ENCODE data around the gene NEK4. TPM values are rescaled to one million over a fixed set of nuclear protein-coding genes. Genes with fewer than 3 reads are reported as not detected.
A peak's percentile ranks its signal among the peaks of the same experiment; 100 is the strongest.

Gene NEK4
- total and polyA plus RNA-seq, 7 experiments from 2014 or later = 9.0 to 28.4 (median 15.4) TPM

- ATAC-seq (no peak), DNase-seq (no peak)
- H3K27me3 Mint-ChIP-seq = no peaks in the 10 kb centered on the region
- H3K27ac Mint-ChIP-seq = peak overlapping the region in 8 of 9 donors; percentile 59 to 98 (median 92)
- Histone ChIP-seq H3K27me3 (ENCODE audit: control insufficient read depth in 2 of 2, insufficient read depth in 2 of 2, low read length in 2 of 2) (no peaks in the 10 kb centered on the region), H3K4me1 (ENCODE audit: control insufficient read depth in 2 of 2, insufficient read depth in 2 of 2, low read length in 2 of 2) (peaks cover 21 to 25% of the 10 kb centered on the region in 2 donors), H3K27ac (ENCODE audit: low read depth, low read length) (peak overlapping the region; percentile 89), H3K9me3 (ENCODE audit: control insufficient read depth in 2 of 3, low read length in 3 of 3) (no peaks in the 10 kb centered on the region), H3K4me3 (ENCODE audit: low read length) (no peak overlapping the region), H3K36me3 (ENCODE audit: control insufficient read depth in 2 of 3, insufficient read depth in 3 of 3, low read length in 3 of 3) (peaks cover 17 to 34% (median 28%) of the 10 kb centered on the region in 3 experiments)
- peaks cover 30 to 84% (median 70%) of the 10 kb centered on the region in 7 donors for H3K4me1 Mint-ChIP-seq
- peak overlapping the region; percentile 64 to 99 (median 94) for H3K4me3 Mint-ChIP-seq
- ChIA-PET POLR2A (interaction anchor here (0.6 to 1.8 kb wide), 5 partner anchors 11 to 275 kb away, joined by 3 to 7 read pairs (median 4); partner anchors contain the start of genes SPCS1 and UQCC5), CTCF (interaction anchor here (0.7 kb wide), 1 partner anchor 67 kb away, joined by 3 read pairs; no protein-coding TSS in a partner anchor)
- H3K36me3 Mint-ChIP-seq = peaks cover 2 to 31% (median 23%) of the 10 kb centered on the region in 5 donors
- intact Hi-C loops (cut with micrococcal nuclease) = loop anchor here (2.0 to 10.0 kb wide), 5 partner anchors 13 to 627 kb away; partner anchors contain the start of genes DUSP7 (in 1 of the 2), NISCH (in 1 of the 2), RFT1 (in 1 of the 2) and TNNC1 (in 1 of the 2)
- peaks cover 0 to 2% (median 0%) of the 10 kb centered on the region in 11 donors for H3K9me3 Mint-ChIP-seq
These were observed 86.6 kb downstream of the NEK4 start for GRCh38 chr3:52684184-52684583.

- H3K36me3 Mint-ChIP-seq = peaks cover 8 to 31% (median 22%) of the 10 kb centered on the region in 5 donors
- H3K27me3 Mint-ChIP-seq = no peaks in the 10 kb centered on the region
- intact Hi-C loops (cut with micrococcal nuclease) = loop anchor here (2.0 to 10.0 kb wide), 5 partner anchors 13 to 627 kb away; partner anchors contain the start of genes DUSP7 (in 1 of the 2), NISCH (in 1 of the 2), RFT1 (in 1 of the 2) and TNNC1 (in 1 of the 2)
- ATAC-seq (no peak), DNase-seq (no peak)
- peak overlapping the region in 7 of 10 donors; percentile 16 to 95 (median 45) for H3K4me3 Mint-ChIP-seq
- peaks cover 21 to 25% of the 10 kb centered on the region in 2 donors for H3K4me1 ChIP-seq (ENCODE audit: control insufficient read depth in 2 of 2, insufficient read depth in 2 of 2, low read length in 2 of 2)
- peak overlapping the region; percentile 89 for H3K27ac ChIP-seq (ENCODE audit: low read depth, low read length)
- no peaks in the 10 kb centered on the region for H3K9me3 ChIP-seq (ENCODE audit: control insufficient read depth in 2 of 3, low read length in 3 of 3)
- peaks cover 0 to 2% (median 0%) of the 10 kb centered on the region in 11 donors for H3K9me3 Mint-ChIP-seq
- ChIA-PET CTCF (no interaction called here), POLR2A (interaction anchor here (0.5 to 1.8 kb wide), 4 partner anchors 11 to 360 kb away, joined by 3 to 7 read pairs (median 5); no protein-coding TSS in a partner anchor)
- H3K4me3 ChIP-seq (ENCODE audit: low read length) = no peak overlapping the region
- H3K27ac Mint-ChIP-seq = peak overlapping the region in 4 of 9 donors; percentile 91 to 98 (median 92)
- H3K4me1 Mint-ChIP-seq = peaks cover 32 to 84% (median 68%) of the 10 kb centered on the region in 7 donors
- H3K36me3 ChIP-seq (ENCODE audit: control insufficient read depth in 2 of 3, insufficient read depth in 3 of 3, low read length in 3 of 3) = peaks cover 11 to 34% (median 28%) of the 10 kb centered on the region in 3 experiments
- no peaks in the 10 kb centered on the region for H3K27me3 ChIP-seq (ENCODE audit: control insufficient read depth in 2 of 2, insufficient read depth in 2 of 2, low read length in 2 of 2)
These were observed 87.1 kb downstream of the NEK4 start for GRCh38 chr3:52683611-52684010.

- ChIA-PET POLR2A (no interaction called here), CTCF (no interaction called here)
- DNase-seq = peak in 1 of 9 donors; percentile 33
- Mint-ChIP-seq H3K36me3 (peaks cover 12 to 30% (median 26%) of the 10 kb centered on the region in 5 donors), H3K4me3 (peak overlapping the region in 3 of 10 donors; percentile 16 to 33 (median 24)), H3K27ac (peak overlapping the region in 6 of 9 donors; percentile 19 to 84 (median 41)), H3K4me1 (peaks cover 33 to 68% (median 55%) of the 10 kb centered on the region in 7 donors), H3K9me3 (peaks cover 0 to 2% (median 0%) of the 10 kb centered on the region in 11 donors), H3K27me3 (no peaks in the 10 kb centered on the region)
- Histone ChIP-seq H3K4me1 (ENCODE audit: control insufficient read depth in 2 of 2, insufficient read depth in 2 of 2, low read length in 2 of 2) (peaks cover 18 to 20% of the 10 kb centered on the region in 2 donors), H3K27me3 (ENCODE audit: control insufficient read depth in 2 of 2, insufficient read depth in 2 of 2, low read length in 2 of 2) (no peaks in the 10 kb centered on the region), H3K9me3 (ENCODE audit: control insufficient read depth in 2 of 3, low read length in 3 of 3) (no peaks in the 10 kb centered on the region), H3K4me3 (ENCODE audit: low read length) (no peak overlapping the region), H3K36me3 (ENCODE audit: control insufficient read depth in 2 of 3, insufficient read depth in 3 of 3, low read length in 3 of 3) (peaks cover 7 to 33% (median 26%) of the 10 kb centered on the region in 3 experiments), H3K27ac (ENCODE audit: low read depth, low read length) (no peak overlapping the region)
- no peak for ATAC-seq
- intact Hi-C loops (cut with micrococcal nuclease) = loop anchor here (10.0 kb wide), 2 partner anchors 227 to 407 kb away; partner anchors contain the start of genes NISCH (in 1 of the 2), TNNC1 (in 1 of the 2) and WDR82 (in 1 of the 2)
These were observed 88.7 kb downstream of the NEK4 start for GRCh38 chr3:52682016-52682415.

- DNase-seq (no peak), ATAC-seq (no peak)
- Mint-ChIP-seq H3K9me3 (peaks cover 0 to 2% (median 0%) of the 10 kb centered on the region in 11 donors), H3K27ac (peak overlapping the region in 7 of 9 donors; percentile 3 to 84 (median 27)), H3K36me3 (peaks cover 16 to 34% (median 28%) of the 10 kb centered on the region in 5 donors), H3K27me3 (no peaks in the 10 kb centered on the region), H3K4me1 (peaks cover 30 to 63% (median 53%) of the 10 kb centered on the region in 7 donors), H3K4me3 (peak overlapping the region in 4 of 10 donors; percentile 16 to 34 (median 29))
- CTCF ChIA-PET = no interaction called here
- Histone ChIP-seq H3K4me3 (ENCODE audit: low read length) (no peak overlapping the region), H3K4me1 (ENCODE audit: control insufficient read depth in 2 of 2, insufficient read depth in 2 of 2, low read length in 2 of 2) (peaks cover 14 to 16% of the 10 kb centered on the region in 2 donors), H3K27ac (ENCODE audit: low read depth, low read length) (no peak overlapping the region), H3K36me3 (ENCODE audit: control insufficient read depth in 2 of 3, insufficient read depth in 3 of 3, low read length in 3 of 3) (peaks cover 7 to 33% (median 29%) of the 10 kb centered on the region in 3 experiments), H3K9me3 (ENCODE audit: control insufficient read depth in 2 of 3, low read length in 3 of 3) (no peaks in the 10 kb centered on the region), H3K27me3 (ENCODE audit: control insufficient read depth in 2 of 2, insufficient read depth in 2 of 2, low read length in 2 of 2) (no peaks in the 10 kb centered on the region)
- POLR2A ChIA-PET = no interaction called here
- intact Hi-C loops (cut with micrococcal nuclease) = loop anchor here (10.0 kb wide), 2 partner anchors 227 to 407 kb away; partner anchors contain the start of genes NISCH (in 1 of the 2), TNNC1 (in 1 of the 2) and WDR82 (in 1 of the 2)
These were observed 89.1 kb downstream of the NEK4 start for GRCh38 chr3:52681596-52681995.

GRCh38 chr3:52679811-52680210, 90.9 kb downstream of the NEK4 start:
- Histone ChIP-seq H3K27ac (ENCODE audit: low read depth, low read length) (no peak overlapping the region), H3K4me1 (ENCODE audit: control insufficient read depth in 2 of 2, insufficient read depth in 2 of 2, low read length in 2 of 2) (peaks cover 5 to 10% of the 10 kb centered on the region in 2 donors), H3K36me3 (ENCODE audit: control insufficient read depth in 2 of 3, insufficient read depth in 3 of 3, low read length in 3 of 3) (peaks cover 11 to 43% (median 33%) of the 10 kb centered on the region in 3 experiments), H3K27me3 (ENCODE audit: control insufficient read depth in 2 of 2, insufficient read depth in 2 of 2, low read length in 2 of 2) (no peaks in the 10 kb centered on the region), H3K4me3 (ENCODE audit: low read length) (no peak overlapping the region), H3K9me3 (ENCODE audit: control insufficient read depth in 2 of 3, low read length in 3 of 3) (no peaks in the 10 kb centered on the region)
- Mint-ChIP-seq H3K4me3 (no peak overlapping the region), H3K27ac (peak overlapping the region in 4 of 9 donors; percentile 10 to 44 (median 36)), H3K4me1 (peaks cover 26 to 56% (median 43%) of the 10 kb centered on the region in 7 donors), H3K9me3 (no peaks in the 10 kb centered on the region), H3K27me3 (no peaks in the 10 kb centered on the region), H3K36me3 (peaks cover 18 to 45% (median 36%) of the 10 kb centered on the region in 5 donors)
- DNase-seq (no peak), ATAC-seq (no peak)
- intact Hi-C loops (cut with micrococcal nuclease) = loop anchor here (10.0 kb wide), 2 partner anchors 225 to 405 kb away; partner anchors contain the start of genes NISCH (in 1 of the 2), TNNC1 (in 1 of the 2) and WDR82 (in 1 of the 2)
- CTCF ChIA-PET = no interaction called here
- POLR2A ChIA-PET = no interaction called here

- Histone ChIP-seq H3K27ac (ENCODE audit: low read depth, low read length) (no peak overlapping the region), H3K9me3 (ENCODE audit: control insufficient read depth in 2 of 3, low read length in 3 of 3) (no peaks in the 10 kb centered on the region), H3K4me3 (ENCODE audit: low read length) (no peak overlapping the region), H3K27me3 (ENCODE audit: control insufficient read depth in 2 of 2, insufficient read depth in 2 of 2, low read length in 2 of 2) (no peaks in the 10 kb centered on the region), H3K36me3 (ENCODE audit: control insufficient read depth in 2 of 3, insufficient read depth in 3 of 3, low read length in 3 of 3) (peaks cover 11 to 45% (median 33%) of the 10 kb centered on the region in 3 experiments), H3K4me1 (ENCODE audit: control insufficient read depth in 2 of 2, insufficient read depth in 2 of 2, low read length in 2 of 2) (peaks cover 0 to 4% of the 10 kb centered on the region in 2 donors)
- DNase-seq = no peak
- Mint-ChIP-seq H3K27ac (peak overlapping the region in 2 of 9 donors; percentile 10 to 69), H3K9me3 (no peaks in the 10 kb centered on the region), H3K4me3 (no peak overlapping the region), H3K36me3 (peaks cover 18 to 45% (median 37%) of the 10 kb centered on the region in 5 donors), H3K27me3 (no peaks in the 10 kb centered on the region), H3K4me1 (peaks cover 22 to 52% (median 37%) of the 10 kb centered on the region in 7 donors)
- ATAC-seq = no peak
- ChIA-PET CTCF (no interaction called here), POLR2A (no interaction called here)
- intact Hi-C loops (cut with micrococcal nuclease) = no loop called here
These were observed 91.6 kb downstream of the NEK4 start for GRCh38 chr3:52679199-52679538.

Data from naive thymus-derived CD4-positive, alpha-beta T cell (primary cell).